Activated T-cell treated with anti-CD3 and anti-CD28 coated beads, Interleukin-2, amount 50 U/mL, for 72 hours (primary cell): ENCODE measurements around the gene ATXN1. TPM values are rescaled to one million over a fixed set of nuclear protein-coding genes. Genes with fewer than 3 reads are reported as not detected.

Source experiments
- ATAC-seq, 2 donors: fragments of 150-1000 bp; cut with Tn5 transposase; replicated peaks in 1 of 2; 2 replicates each; pipeline ENCODE4 v1.10.0; 2021; ENCODE audit warnings: moderate library complexity in 2 of 2, mild to moderate bottlenecking in 1 of 2
- DNase-seq, 2 donors: peaks; one replicate each; pipeline ENCODE4 v3.0.0; 2021 to 2022; ENCODE audit warnings: mixed read lengths in 1 of 2
- H3K27ac Mint-ChIP-seq: one replicate; pipeline ENCODE4 v1.8.0; 2022; ENCODE audit warnings: mild to moderate bottlenecking, moderate library complexity, mixed read lengths
- H3K27me3 Mint-ChIP-seq: one replicate; pipeline ENCODE4 v1.8.0; 2022; ENCODE audit warnings: low read depth, mixed read lengths
- H3K36me3 Mint-ChIP-seq, 2 donors: one replicate each; pipeline ENCODE4 v1.8.0; 2022; ENCODE audit warnings: mixed read lengths in 2 of 2, mild to moderate bottlenecking in 1 of 2; ENCODE audit not compliant: insufficient read depth in 2 of 2
- H3K4me1 Mint-ChIP-seq: one replicate; pipeline ENCODE4 v1.8.0; 2022; ENCODE audit warnings: low read depth, mixed read lengths
- H3K4me3 Mint-ChIP-seq, 2 donors: one replicate each; pipeline ENCODE4 v1.8.0; 2022; ENCODE audit warnings: mild to moderate bottlenecking in 2 of 2, mixed read lengths in 2 of 2, moderate library complexity in 2 of 2
- H3K9me3 Mint-ChIP-seq, 2 donors: one replicate each; pipeline ENCODE4 v1.8.0; 2022; ENCODE audit warnings: mixed read lengths in 2 of 2
- total RNA-seq, 2 donors: library from RNA; stranded (reverse); gene quantifications; one replicate each; pipeline ENCODE4 v1.2.3, GENCODE V29; 2022

The ATXN1 gene
- total RNA-seq, 2 donors from 2014 or later, result 46.5 to 65.1 TPM

GRCh38 chr6:16523606-16524379, 237.5 kb downstream of the ATXN1 start:
- peak in 1 of 2 donors; percentile 52 for ATAC-seq
- Mint-ChIP-seq H3K36me3 (peaks cover 7 to 14% of the 10 kb centered on the region in 2 donors), H3K27ac (no peak overlapping the region), H3K4me3 (peak overlapping the region in 1 of 2 donors; percentile 27), H3K4me1 (peaks cover 34% of the 10 kb centered on the region), H3K27me3 (no peaks in the 10 kb centered on the region), H3K9me3 (peaks cover 0 to 2% of the 10 kb centered on the region in 2 donors)
- DNase-seq, result no peak

- Mint-ChIP-seq H3K4me3 (no peak overlapping the region), H3K4me1 (peaks cover 43% of the 10 kb centered on the region), H3K27me3 (no peaks in the 10 kb centered on the region), H3K9me3 (peaks cover 0 to 2% of the 10 kb centered on the region in 2 donors), H3K27ac (no peak overlapping the region), H3K36me3 (peaks cover 7 to 14% of the 10 kb centered on the region in 2 donors)
- ATAC-seq (no peak), DNase-seq (no peak)
Observed at GRCh38 chr6:16522937-16523336, 238.3 kb downstream of the ATXN1 start.

GRCh38 chr6:16521528-16521927, 239.7 kb downstream of the ATXN1 start:
- H3K4me1 Mint-ChIP-seq, result peaks cover 53% of the 10 kb centered on the region
- no peak overlapping the region for H3K27ac Mint-ChIP-seq
- H3K4me3 Mint-ChIP-seq, result no peak overlapping the region
- H3K36me3 Mint-ChIP-seq, result peaks cover 7 to 14% of the 10 kb centered on the region in 2 donors
- no peak for ATAC-seq
- no peak for DNase-seq
- peaks cover 0 to 2% of the 10 kb centered on the region in 2 donors for H3K9me3 Mint-ChIP-seq
- H3K27me3 Mint-ChIP-seq, result no peaks in the 10 kb centered on the region

- no peaks in the 10 kb centered on the region for H3K27me3 Mint-ChIP-seq
- ATAC-seq (no peak), DNase-seq (no peak)
- peak overlapping the region; percentile 75 for H3K27ac Mint-ChIP-seq
- peaks cover 50% of the 10 kb centered on the region for H3K4me1 Mint-ChIP-seq
- H3K4me3 Mint-ChIP-seq, result no peak overlapping the region
- peaks cover 5 to 14% of the 10 kb centered on the region in 2 donors for H3K36me3 Mint-ChIP-seq
- H3K9me3 Mint-ChIP-seq, result no peaks in the 10 kb centered on the region
Observed at GRCh38 chr6:16519265-16520242, 241.7 kb downstream of the ATXN1 start.

- no peak for DNase-seq
- peaks cover 4% of the 10 kb centered on the region for H3K27me3 Mint-ChIP-seq
- H3K36me3 Mint-ChIP-seq, result peaks cover 2 to 8% of the 10 kb centered on the region in 2 donors
- no peak for ATAC-seq
- no peak overlapping the region for H3K27ac Mint-ChIP-seq
- H3K4me3 Mint-ChIP-seq, result no peak overlapping the region
- H3K4me1 Mint-ChIP-seq, result peaks cover 50% of the 10 kb centered on the region
- H3K9me3 Mint-ChIP-seq, result no peaks in the 10 kb centered on the region
Observed at GRCh38 chr6:16518265-16518664, 243.0 kb downstream of the ATXN1 start.

- Mint-ChIP-seq H3K27me3 (peaks cover 6% of the 10 kb centered on the region), H3K36me3 (peaks cover 0 to 3% of the 10 kb centered on the region in 2 donors), H3K4me1 (peaks cover 83% of the 10 kb centered on the region), H3K27ac (peak overlapping the region; percentile 5), H3K4me3 (peak overlapping the region; percentile 38 to 54), H3K9me3 (no peaks in the 10 kb centered on the region)
- DNase-seq, result peak in 1 of 2 donors; percentile 29
- ATAC-seq, result peak; percentile 33 to 41
Observed at GRCh38 chr6:16514249-16514648, 247.0 kb downstream of the ATXN1 start.

GRCh38 chr6:16512544-16513290, 248.5 kb downstream of the ATXN1 start:
- Mint-ChIP-seq H3K36me3 (peaks cover 0 to 3% of the 10 kb centered on the region in 2 donors), H3K27ac (peak overlapping the region; percentile 66), H3K27me3 (peaks cover 6% of the 10 kb centered on the region), H3K4me3 (peak overlapping the region; percentile 58 to 72), H3K9me3 (no peaks in the 10 kb centered on the region), H3K4me1 (peaks cover 75% of the 10 kb centered on the region)
- DNase-seq, result peak in 1 of 2 donors; percentile 40
- peak; percentile 56 to 63 for ATAC-seq

GRCh38 chr6:16511723-16512489, 249.4 kb downstream of the ATXN1 start:
- ATAC-seq, result peak; percentile 67 to 77
- Mint-ChIP-seq H3K27ac (peak overlapping the region; percentile 66), H3K27me3 (peaks cover 6% of the 10 kb centered on the region), H3K9me3 (no peaks in the 10 kb centered on the region), H3K4me1 (peaks cover 71% of the 10 kb centered on the region), H3K4me3 (peak overlapping the region; percentile 58 to 72), H3K36me3 (peaks cover 0 to 3% of the 10 kb centered on the region in 2 donors)
- peak; percentile 57 for DNase-seq

GRCh38 chr6:16511040-16511660, 250.1 kb downstream of the ATXN1 start:
- Mint-ChIP-seq H3K4me1 (peaks cover 67% of the 10 kb centered on the region), H3K27me3 (peaks cover 6% of the 10 kb centered on the region), H3K27ac (peak overlapping the region; percentile 9), H3K9me3 (no peaks in the 10 kb centered on the region), H3K4me3 (peak overlapping the region; percentile 58 to 72), H3K36me3 (peaks cover 0 to 3% of the 10 kb centered on the region in 2 donors)
- DNase-seq, result peak in 1 of 2 donors; percentile 44
- peak; percentile 70 to 76 for ATAC-seq

- DNase-seq (no peak), ATAC-seq (no peak)
- Mint-ChIP-seq H3K4me1 (peaks cover 72% of the 10 kb centered on the region), H3K27ac (no peak overlapping the region), H3K4me3 (no peak overlapping the region), H3K36me3 (peaks cover 0 to 3% of the 10 kb centered on the region in 2 donors), H3K9me3 (no peaks in the 10 kb centered on the region), H3K27me3 (peaks cover 6% of the 10 kb centered on the region)
Observed at GRCh38 chr6:16510245-16510644, 251.0 kb downstream of the ATXN1 start.

- H3K4me1 Mint-ChIP-seq, result peaks cover 73% of the 10 kb centered on the region
- peaks cover 0 to 3% of the 10 kb centered on the region in 2 donors for H3K36me3 Mint-ChIP-seq
- ATAC-seq (no peak), DNase-seq (no peak)
- peaks cover 6% of the 10 kb centered on the region for H3K27me3 Mint-ChIP-seq
- H3K9me3 Mint-ChIP-seq, result no peaks in the 10 kb centered on the region
- H3K4me3 Mint-ChIP-seq, result no peak overlapping the region
- no peak overlapping the region for H3K27ac Mint-ChIP-seq
Observed at GRCh38 chr6:16508959-16509358, 252.3 kb downstream of the ATXN1 start.
